BLaER1 (cell line): Measurements from ENCODE around the gene CERKL.

Source experiments
- H3K27ac ChIP-seq: shearing (Covaris generic); formaldehyde crosslinking; 2 replicates; pipeline ENCODE4 v1.8.1; 2022
- H3K27me3 ChIP-seq: shearing (Covaris generic); formaldehyde crosslinking; 2 replicates; pipeline ENCODE4 v1.8.1; 2022
- H3K36me3 ChIP-seq: shearing (Covaris generic); formaldehyde crosslinking; 2 replicates; pipeline ENCODE4 v1.8.1; 2022
- H3K4me1 ChIP-seq: shearing (Covaris generic); formaldehyde crosslinking; 2 replicates; pipeline ENCODE4 v1.8.1; 2022
- H3K4me2 ChIP-seq: shearing (Covaris generic); formaldehyde crosslinking; 2 replicates; pipeline ENCODE4 v1.8.1; 2022
- H3K4me3 ChIP-seq: shearing (Covaris generic); formaldehyde crosslinking; 2 replicates; pipeline ENCODE4 v1.8.1; 2022
- H3K9ac ChIP-seq: shearing (Covaris generic); formaldehyde crosslinking; 2 replicates; pipeline ENCODE4 v1.8.1; 2022
- H3K9me3 ChIP-seq: shearing (Covaris generic); formaldehyde crosslinking; 2 replicates; pipeline ENCODE4 v1.8.1; 2022
- H4K20me1 ChIP-seq: shearing (Covaris generic); formaldehyde crosslinking; 2 replicates; pipeline ENCODE4 v1.8.1; 2022
- Cebpa-rat ChIP-seq: shearing (Covaris generic); IDR thresholded peaks from 2 replicates; pipeline ENCODE4 v1.8.1; 2022

CERKL gene

GRCh38 chr2:181628590-181629585 is 28.0 kb downstream of the CERKL start:
- Histone ChIP-seq H3K9ac (no peak overlapping the region), H3K36me3 (no peaks in the 10 kb centered on the region), H3K4me3 (no peak overlapping the region), H3K4me2 (no peak overlapping the region), H4K20me1 (no peaks in the 10 kb centered on the region), H3K27me3 (no peaks in the 10 kb centered on the region), H3K4me1 (no peaks in the 10 kb centered on the region), H3K9me3 (no peaks in the 10 kb centered on the region), H3K27ac (no peak overlapping the region)
- TF ChIP-seq Cebpa-rat, result no peak

GRCh38 chr2:181627545-181627944 is 29.4 kb downstream of the CERKL start:
- no peak overlapping the region for H3K4me2 ChIP-seq
- H3K36me3 ChIP-seq, result no peaks in the 10 kb centered on the region
- no peaks in the 10 kb centered on the region for H3K9me3 ChIP-seq
- no peaks in the 10 kb centered on the region for H3K4me1 ChIP-seq
- no peaks in the 10 kb centered on the region for H3K27me3 ChIP-seq
- no peaks in the 10 kb centered on the region for H4K20me1 ChIP-seq
- no peak overlapping the region for H3K4me3 ChIP-seq
- no peak for TF ChIP-seq Cebpa-rat
- H3K9ac ChIP-seq, result no peak overlapping the region
- H3K27ac ChIP-seq, result no peak overlapping the region

GRCh38 chr2:181626671-181627070 is 30.2 kb downstream of the CERKL start:
- Histone ChIP-seq H3K27ac (no peak overlapping the region), H3K4me2 (no peak overlapping the region), H3K4me3 (no peak overlapping the region), H3K4me1 (no peaks in the 10 kb centered on the region), H3K36me3 (no peaks in the 10 kb centered on the region), H4K20me1 (no peaks in the 10 kb centered on the region), H3K27me3 (no peaks in the 10 kb centered on the region), H3K9me3 (no peaks in the 10 kb centered on the region), H3K9ac (no peak overlapping the region)
- TF ChIP-seq Cebpa-rat, result no peak

- TF ChIP-seq Cebpa-rat, result no peak
- H3K4me1 ChIP-seq, result no peaks in the 10 kb centered on the region
Measured at GRCh38 chr2:181623159-181623558, 33.7 kb downstream of the CERKL start.

GRCh38 chr2:181621779-181622490 is 35.0 kb downstream of the CERKL start:
- Histone ChIP-seq H3K36me3 (no peaks in the 10 kb centered on the region), H3K9me3 (no peaks in the 10 kb centered on the region), H3K27ac (no peak overlapping the region), H3K4me3 (no peak overlapping the region), H4K20me1 (no peaks in the 10 kb centered on the region), H3K9ac (no peak overlapping the region), H3K4me1 (no peaks in the 10 kb centered on the region), H3K4me2 (no peak overlapping the region), H3K27me3 (no peaks in the 10 kb centered on the region)
- TF ChIP-seq Cebpa-rat, result no peak

More at GRCh38 chr2:181623159-181623558, 33.7 kb downstream of the CERKL start:
- Histone ChIP-seq H3K4me3 (no peak overlapping the region), H4K20me1 (no peaks in the 10 kb centered on the region), H3K27ac (no peak overlapping the region), H3K36me3 (no peaks in the 10 kb centered on the region), H3K9ac (no peak overlapping the region), H3K4me2 (no peak overlapping the region), H3K9me3 (no peaks in the 10 kb centered on the region), H3K27me3 (no peaks in the 10 kb centered on the region)

- TF ChIP-seq Cebpa-rat, result no peak
- no peaks in the 10 kb centered on the region for H3K36me3 ChIP-seq
- H3K27ac ChIP-seq, result no peak overlapping the region
- no peak overlapping the region for H3K4me2 ChIP-seq
- no peaks in the 10 kb centered on the region for H3K4me1 ChIP-seq
- no peaks in the 10 kb centered on the region for H4K20me1 ChIP-seq
- H3K9me3 ChIP-seq, result no peaks in the 10 kb centered on the region
- H3K9ac ChIP-seq, result no peak overlapping the region
- H3K4me3 ChIP-seq, result no peak overlapping the region
- H3K27me3 ChIP-seq, result no peaks in the 10 kb centered on the region
Measured at GRCh38 chr2:181619516-181619915, 37.4 kb downstream of the CERKL start.

- H3K36me3 ChIP-seq, result no peaks in the 10 kb centered on the region
- no peaks in the 10 kb centered on the region for H3K4me1 ChIP-seq
- no peaks in the 10 kb centered on the region for H3K27me3 ChIP-seq
- H3K27ac ChIP-seq, result no peak overlapping the region
- TF ChIP-seq Cebpa-rat, result no peak
- H3K4me2 ChIP-seq, result no peak overlapping the region
- no peaks in the 10 kb centered on the region for H3K9me3 ChIP-seq
- H3K9ac ChIP-seq, result no peak overlapping the region
- no peaks in the 10 kb centered on the region for H4K20me1 ChIP-seq
- no peak overlapping the region for H3K4me3 ChIP-seq
Measured at GRCh38 chr2:181616715-181617114, 40.2 kb downstream of the CERKL start.

GRCh38 chr2:181614874-181615638 is 41.8 kb downstream of the CERKL start:
- Histone ChIP-seq H3K9ac (no peak overlapping the region), H3K4me2 (no peak overlapping the region), H4K20me1 (no peaks in the 10 kb centered on the region), H3K4me1 (no peaks in the 10 kb centered on the region), H3K27me3 (no peaks in the 10 kb centered on the region), H3K9me3 (no peaks in the 10 kb centered on the region), H3K27ac (no peak overlapping the region), H3K4me3 (no peak overlapping the region), H3K36me3 (no peaks in the 10 kb centered on the region)
- TF ChIP-seq Cebpa-rat, result no peak

GRCh38 chr2:181613241-181613640 is 43.7 kb downstream of the CERKL start:
- Histone ChIP-seq H3K27me3 (no peaks in the 10 kb centered on the region), H3K9me3 (no peaks in the 10 kb centered on the region), H4K20me1 (no peaks in the 10 kb centered on the region), H3K4me1 (peaks cover 4% of the 10 kb centered on the region; the same call in 1 of the 2 replicates), H3K9ac (no peak overlapping the region), H3K4me3 (no peak overlapping the region), H3K27ac (no peak overlapping the region), H3K4me2 (no peak overlapping the region), H3K36me3 (no peaks in the 10 kb centered on the region)
- no peak for TF ChIP-seq Cebpa-rat
